ENCODE results near the gene GRN.

GRN gene

DNA sequence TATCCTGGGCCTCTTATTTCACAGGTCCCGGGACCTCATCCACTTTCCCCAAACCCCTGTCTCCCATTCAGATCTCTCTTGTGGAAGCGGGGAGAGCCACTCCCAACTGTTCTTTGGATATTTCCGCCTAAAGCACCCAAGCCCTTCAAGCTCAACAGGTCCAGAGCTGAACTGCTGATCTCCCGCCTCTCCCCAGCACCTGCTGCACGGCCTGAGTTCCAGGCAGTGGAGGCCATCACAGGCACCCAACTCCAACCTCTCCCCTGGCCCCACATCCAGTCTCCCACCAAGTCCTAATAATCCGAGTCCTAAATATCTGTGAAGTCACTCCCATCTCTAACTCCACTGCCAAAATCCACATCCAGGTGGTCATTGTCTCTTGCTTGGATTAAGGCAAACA is 37.8 kb downstream of the GRN start:
- H3K27me3 Mint-ChIP-seq (ENCODE audit: low read depth) = peaks cover 36% of the 10 kb centered on the region
- no peaks in the 10 kb centered on the region for H3K9me3 Mint-ChIP-seq
- TF ChIP-seq, protein P1, sequence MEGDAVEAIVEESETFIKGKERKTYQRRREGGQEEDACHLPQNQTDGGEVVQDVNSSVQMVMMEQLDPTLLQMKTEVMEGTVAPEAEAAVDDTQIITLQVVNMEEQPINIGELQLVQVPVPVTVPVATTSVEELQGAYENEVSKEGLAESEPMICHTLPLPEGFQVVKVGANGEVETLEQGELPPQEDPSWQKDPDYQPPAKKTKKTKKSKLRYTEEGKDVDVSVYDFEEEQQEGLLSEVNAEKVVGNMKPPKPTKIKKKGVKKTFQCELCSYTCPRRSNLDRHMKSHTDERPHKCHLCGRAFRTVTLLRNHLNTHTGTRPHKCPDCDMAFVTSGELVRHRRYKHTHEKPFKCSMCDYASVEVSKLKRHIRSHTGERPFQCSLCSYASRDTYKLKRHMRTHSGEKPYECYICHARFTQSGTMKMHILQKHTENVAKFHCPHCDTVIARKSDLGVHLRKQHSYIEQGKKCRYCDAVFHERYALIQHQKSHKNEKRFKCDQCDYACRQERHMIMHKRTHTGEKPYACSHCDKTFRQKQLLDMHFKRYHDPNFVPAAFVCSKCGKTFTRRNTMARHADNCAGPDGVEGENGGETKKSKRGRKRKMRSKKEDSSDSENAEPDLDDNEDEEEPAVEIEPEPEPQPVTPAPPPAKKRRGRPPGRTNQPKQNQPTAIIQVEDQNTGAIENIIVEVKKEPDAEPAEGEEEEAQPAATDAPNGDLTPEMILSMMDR (IDR thresholded peaks at IDR 0.05; ENCODE audit: unreplicated experiment in 3 of 3) = no peak
- H3K27ac Mint-ChIP-seq = no peak overlapping the region
- peaks cover 4% of the 10 kb centered on the region for H3K4me1 Mint-ChIP-seq
- H3K4me3 Mint-ChIP-seq = no peak overlapping the region
- no peaks in the 10 kb centered on the region for H3K36me3 Mint-ChIP-seq (ENCODE audit: low read depth)

DNA sequence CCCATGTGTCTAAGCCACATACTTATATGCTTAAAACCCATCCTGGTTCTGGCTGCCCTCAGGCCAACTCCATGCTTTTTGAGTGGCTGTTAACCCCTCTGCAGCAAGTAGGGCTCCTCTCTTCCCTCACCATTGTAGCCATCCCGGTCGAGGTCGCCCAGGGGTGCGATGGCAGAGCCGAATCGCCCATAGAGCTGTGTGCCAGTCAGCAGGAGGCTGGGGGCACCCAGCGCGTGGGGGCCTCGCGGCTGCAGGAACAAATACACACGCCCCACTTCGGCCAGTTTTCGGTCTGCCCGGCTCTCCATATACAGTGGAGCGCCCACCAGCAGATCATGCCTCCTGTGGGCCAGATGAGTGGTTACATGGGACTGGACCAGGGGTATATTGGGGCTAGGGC is 38.3 kb downstream of the GRN start:
- H3K9me3 Mint-ChIP-seq = no peaks in the 10 kb centered on the region
- H3K4me3 Mint-ChIP-seq = no peak overlapping the region
- TF ChIP-seq, protein P1 (IDR thresholded peaks at IDR 0.05; ENCODE audit: unreplicated experiment in 3 of 3) = no peak
- H3K4me1 Mint-ChIP-seq = peaks cover 4% of the 10 kb centered on the region
- peaks cover 37% of the 10 kb centered on the region for H3K27me3 Mint-ChIP-seq (ENCODE audit: low read depth)
- no peaks in the 10 kb centered on the region for H3K36me3 Mint-ChIP-seq (ENCODE audit: low read depth)
- no peak overlapping the region for H3K27ac Mint-ChIP-seq

DNA sequence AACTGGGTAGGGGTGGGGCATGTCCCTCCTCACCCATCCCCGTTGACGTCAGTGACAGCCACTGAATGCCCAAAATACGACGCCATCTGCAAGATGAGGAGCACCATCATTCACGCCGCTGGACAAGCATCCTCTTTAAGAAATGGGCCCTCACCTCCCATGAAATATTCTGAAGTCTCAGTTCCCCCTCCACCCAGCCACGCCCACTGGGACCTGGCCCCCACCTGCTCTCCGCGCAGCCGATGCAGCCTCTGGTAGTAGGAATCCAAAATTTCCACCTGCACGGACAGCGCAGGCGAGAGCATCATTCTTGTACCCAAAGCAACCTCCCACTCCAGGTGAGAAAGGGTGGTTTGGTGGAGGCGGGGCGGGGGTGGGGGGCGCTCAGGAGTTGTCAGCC is 38.8 kb downstream of the GRN start:
- H3K27me3 Mint-ChIP-seq (ENCODE audit: low read depth) = peaks cover 37% of the 10 kb centered on the region
- H3K27ac Mint-ChIP-seq = no peak overlapping the region
- no peaks in the 10 kb centered on the region for H3K9me3 Mint-ChIP-seq
- H3K4me1 Mint-ChIP-seq = peaks cover 4% of the 10 kb centered on the region
- H3K36me3 Mint-ChIP-seq (ENCODE audit: low read depth) = no peaks in the 10 kb centered on the region
- TF ChIP-seq, protein P1 (IDR thresholded peaks at IDR 0.05; ENCODE audit: unreplicated experiment in 3 of 3) = no peak
- H3K4me3 Mint-ChIP-seq = no peak overlapping the region

DNA sequence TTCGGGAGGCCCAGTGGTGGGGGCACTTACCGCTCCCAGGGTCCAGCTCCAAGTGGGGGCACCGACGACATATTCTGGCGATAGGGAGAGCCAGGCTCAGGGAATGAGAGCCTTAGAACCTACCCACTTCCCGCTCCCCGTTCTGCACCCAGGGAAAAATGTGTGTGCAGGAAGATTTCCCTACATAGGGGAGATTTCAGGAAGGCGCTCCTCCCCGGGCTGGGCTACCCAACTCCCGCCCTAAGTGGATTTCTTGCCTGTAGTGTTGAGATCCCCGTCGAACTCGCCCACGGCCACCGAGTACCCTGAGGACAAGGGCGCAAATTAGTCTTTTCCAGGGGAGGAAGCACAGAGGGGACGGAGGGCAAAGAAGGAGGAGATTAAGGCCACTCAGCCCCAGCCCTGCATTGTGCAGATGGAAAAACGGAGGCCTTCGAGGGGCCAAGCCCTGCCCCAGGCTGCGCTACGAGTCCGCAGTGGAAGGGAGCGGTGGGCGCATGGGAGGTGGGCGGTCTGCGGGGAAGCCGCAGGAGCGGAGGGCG is 39.2 kb downstream of the GRN start:
- TF ChIP-seq, protein P1 (IDR thresholded peaks at IDR 0.05; ENCODE audit: unreplicated experiment in 3 of 3) = no peak
- peak overlapping the region in 1 of 3 experiments; percentile 79 for H3K27ac Mint-ChIP-seq
- no peaks in the 10 kb centered on the region for H3K9me3 Mint-ChIP-seq
- no peaks in the 10 kb centered on the region for H3K36me3 Mint-ChIP-seq (ENCODE audit: low read depth)
- H3K4me1 Mint-ChIP-seq = peaks cover 4% of the 10 kb centered on the region
- peaks cover 37% of the 10 kb centered on the region for H3K27me3 Mint-ChIP-seq (ENCODE audit: low read depth)
- peak overlapping the region; percentile 83 to 86 (median 85) for H3K4me3 Mint-ChIP-seq

DNA sequence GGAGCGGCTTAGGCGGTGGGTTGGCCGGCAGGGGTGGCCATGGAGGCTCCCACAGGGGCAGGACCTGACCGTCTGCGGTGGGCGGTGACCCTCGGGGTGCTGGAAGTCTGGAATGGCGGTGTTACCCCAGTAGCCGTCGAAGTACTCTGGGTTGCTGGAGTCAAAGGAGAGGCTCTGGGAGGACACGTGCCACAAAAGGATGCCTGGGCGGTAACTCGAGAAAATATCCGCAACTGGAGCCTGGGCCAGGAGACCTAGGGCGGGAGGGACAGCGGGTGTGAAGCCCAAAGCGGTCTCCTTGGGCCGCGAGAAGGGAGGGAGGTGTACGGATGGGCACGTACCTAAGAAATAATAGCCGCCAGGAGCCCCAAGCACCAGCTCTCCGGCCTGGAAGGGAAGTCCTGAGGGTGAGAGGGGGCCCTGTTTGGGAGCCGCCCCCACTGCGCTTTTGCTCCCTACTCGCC is 39.8 kb downstream of the GRN start:
- H3K27me3 Mint-ChIP-seq (ENCODE audit: low read depth) = peaks cover 37% of the 10 kb centered on the region
- H3K9me3 Mint-ChIP-seq = no peaks in the 10 kb centered on the region

More for the DNA sequence above, 39.8 kb downstream of the GRN start:
- H3K36me3 Mint-ChIP-seq (ENCODE audit: low read depth) = no peaks in the 10 kb centered on the region
- peak overlapping the region; percentile 83 to 86 (median 85) for H3K4me3 Mint-ChIP-seq
- TF ChIP-seq, protein P1 (IDR thresholded peaks at IDR 0.05; ENCODE audit: unreplicated experiment in 3 of 3) = no peak
- peaks cover 4% of the 10 kb centered on the region for H3K4me1 Mint-ChIP-seq
- H3K27ac Mint-ChIP-seq = no peak overlapping the region

Measured in nephron (organoid).